Smooth muscle cell (in vitro differentiated cells): Measurements from ENCODE around the gene GAS2L1. TPM values are rescaled to one million over a fixed set of nuclear protein-coding genes. Genes with fewer than 3 reads are reported as not detected.

Experiments
- DNase-seq: peaks from one replicate; lab custom pipeline; 2025; ENCODE audit not compliant: unreplicated experiment; lab: John Stamatoyannopoulos, UW
- H2AFZ ChIP-seq: fragments of 200-600 bp; sonication (generic); 2 replicates; pipeline ENCODE4 v1.6.0; 2016; ENCODE audit warnings: antibody characterized with exemption, low read depth, mild to moderate bottlenecking
- H3F3A ChIP-seq: fragments of 200-600 bp; sonication (generic); 2 replicates; pipeline ENCODE4 v1.6.0; 2017; ENCODE audit warnings: antibody characterized with exemption, low read depth
- H3K27ac ChIP-seq: fragments of 200-600 bp; sonication (generic); 2 replicates; pipeline ENCODE4 v1.5.1; 2016; ENCODE audit warnings: low read depth, mild to moderate bottlenecking
- H3K27me3 ChIP-seq: fragments of 200-600 bp; sonication (generic); 2 replicates; pipeline ENCODE4 v1.6.1; 2016; ENCODE audit warnings: low read depth, mild to moderate bottlenecking
- H3K36me3 ChIP-seq: fragments of 200-600 bp; sonication (generic); 2 replicates; pipeline ENCODE4 v1.5.1; 2016; ENCODE audit warnings: low read depth
- H3K4me1 ChIP-seq: fragments of 200-600 bp; sonication (generic); 2 replicates; pipeline ENCODE4 v1.5.1; 2016; ENCODE audit warnings: low read depth
- H3K4me2 ChIP-seq: fragments of 200-600 bp; sonication (generic); 2 replicates; pipeline ENCODE4 v1.6.0; 2016; ENCODE audit warnings: mild to moderate bottlenecking
- H3K4me3 ChIP-seq: fragments of 200-600 bp; sonication (generic); 2 replicates; pipeline ENCODE4 v1.5.1; 2016; ENCODE audit warnings: mild to moderate bottlenecking
- H3K79me2 ChIP-seq: fragments of 200-600 bp; sonication (generic); 2 replicates; pipeline ENCODE4 v1.6.0; 2016; ENCODE audit warnings: low read depth, mild to moderate bottlenecking
- H3K9ac ChIP-seq: fragments of 200-600 bp; sonication (generic); 2 replicates; pipeline ENCODE4 v1.6.0; 2016; ENCODE audit warnings: low read depth
- H3K9me3 ChIP-seq: fragments of 200-600 bp; sonication (generic); replicated peaks from 2 replicates; pipeline ENCODE4 v1.5.1; 2016; ENCODE audit warnings: low read depth
- H4K20me1 ChIP-seq: fragments of 200-600 bp; sonication (generic); 2 replicates; pipeline ENCODE4 v1.6.0; 2016; ENCODE audit warnings: low read depth
- WGBS: methylation state at CpG from one replicate; pipeline ENCODE4 v1.1.7; 2016; ENCODE audit warnings: low lambda C conversion rate; 5-methylcytosine and 5-hydroxymethylcytosine counted together
- polyA plus RNA-seq: library from polyadenylated mRNA; unstranded; fragments of >200 nt; fragmentation: Nextera tagmentation; extraction: Ambion mirVana; gene quantifications from 2 replicates; pipeline ENCODE4 v1.2.1, GENCODE V29; 2016
- total RNA-seq: library from RNA; depleted of rRNA; stranded (reverse); fragments of >200 nt; gene quantifications from 2 replicates; pipeline ENCODE4 v1.2.3, GENCODE V29; 2014
- TF ChIP-seq, protein P1 (sequence below): fragments of 200-600 bp; sonication (generic); IDR thresholded peaks from 2 replicates; pipeline ENCODE4 v1.5.1; 2017; ENCODE audit warnings: borderline replicate concordance, mild to moderate bottlenecking, antibody characterized with exemption; ENCODE audit not compliant: insufficient read depth, poor library complexity, severe bottlenecking

The GAS2L1 gene
- total and polyA plus RNA-seq, 2 experiments from 2014 or later, result 7.8 to 31.7 TPM

DNA sequence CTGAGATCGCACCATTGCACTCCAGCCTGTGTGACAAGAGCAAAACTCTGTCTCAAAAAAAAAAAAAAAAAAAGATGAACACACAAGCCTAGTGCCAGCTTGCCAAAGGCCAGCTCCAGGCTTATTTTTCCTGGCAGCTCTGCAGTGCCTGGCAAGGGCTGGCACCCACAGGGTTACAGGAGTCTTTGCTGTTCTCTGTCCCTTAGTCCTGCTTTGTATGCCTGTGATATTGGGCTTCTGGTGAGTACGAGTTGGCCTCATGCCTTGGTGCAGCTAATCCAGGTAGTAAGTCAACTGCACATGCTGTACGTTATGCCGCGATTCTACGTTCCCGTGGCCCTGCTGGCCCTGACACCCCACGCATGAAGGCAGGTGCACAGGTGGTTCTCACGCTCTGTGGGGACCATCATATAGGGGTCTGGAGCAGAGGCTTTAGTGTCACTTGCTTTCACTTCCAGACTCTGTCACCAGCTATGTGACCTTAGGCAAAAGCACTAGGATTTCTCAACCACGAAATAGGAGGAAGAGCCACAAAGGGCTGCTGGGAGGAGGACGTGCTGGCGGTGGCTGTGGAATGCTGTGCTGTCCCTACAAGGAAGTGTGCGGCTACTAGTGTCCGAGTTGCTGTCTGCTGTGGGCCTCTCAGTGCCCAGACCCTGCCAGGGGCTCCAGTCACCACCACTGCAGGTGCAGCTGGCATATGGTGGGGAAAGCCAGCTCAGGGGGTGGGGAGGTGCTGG is 30.5 kb downstream of the GAS2L1 start:
- no peaks in the 10 kb centered on the region for H3K27me3 ChIP-seq
- WGBS, result 94% methylated on average over 14 of the region's 14 CpGs

GRCh38 chr22:29337631-29338284 is 31.3 kb downstream of the GAS2L1 start:
- H3K4me1 ChIP-seq, result no peaks in the 10 kb centered on the region
- H4K20me1 ChIP-seq, result no peaks in the 10 kb centered on the region
- no peaks in the 10 kb centered on the region for H3K36me3 ChIP-seq
- no peak overlapping the region for H3K27ac ChIP-seq
- H3K4me2 ChIP-seq, result no peak overlapping the region
- H3K79me2 ChIP-seq, result no peaks in the 10 kb centered on the region
- H2AFZ ChIP-seq, result no peak overlapping the region
- TF ChIP-seq, protein P1, sequence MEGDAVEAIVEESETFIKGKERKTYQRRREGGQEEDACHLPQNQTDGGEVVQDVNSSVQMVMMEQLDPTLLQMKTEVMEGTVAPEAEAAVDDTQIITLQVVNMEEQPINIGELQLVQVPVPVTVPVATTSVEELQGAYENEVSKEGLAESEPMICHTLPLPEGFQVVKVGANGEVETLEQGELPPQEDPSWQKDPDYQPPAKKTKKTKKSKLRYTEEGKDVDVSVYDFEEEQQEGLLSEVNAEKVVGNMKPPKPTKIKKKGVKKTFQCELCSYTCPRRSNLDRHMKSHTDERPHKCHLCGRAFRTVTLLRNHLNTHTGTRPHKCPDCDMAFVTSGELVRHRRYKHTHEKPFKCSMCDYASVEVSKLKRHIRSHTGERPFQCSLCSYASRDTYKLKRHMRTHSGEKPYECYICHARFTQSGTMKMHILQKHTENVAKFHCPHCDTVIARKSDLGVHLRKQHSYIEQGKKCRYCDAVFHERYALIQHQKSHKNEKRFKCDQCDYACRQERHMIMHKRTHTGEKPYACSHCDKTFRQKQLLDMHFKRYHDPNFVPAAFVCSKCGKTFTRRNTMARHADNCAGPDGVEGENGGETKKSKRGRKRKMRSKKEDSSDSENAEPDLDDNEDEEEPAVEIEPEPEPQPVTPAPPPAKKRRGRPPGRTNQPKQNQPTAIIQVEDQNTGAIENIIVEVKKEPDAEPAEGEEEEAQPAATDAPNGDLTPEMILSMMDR, result no peak
- DNase-seq, result no peak
- no peak overlapping the region for H3K4me3 ChIP-seq
- no peak overlapping the region for H3K9ac ChIP-seq
- no peaks in the 10 kb centered on the region for H3K27me3 ChIP-seq
- no peaks in the 10 kb centered on the region for H3K9me3 ChIP-seq
- H3F3A ChIP-seq, result no peaks in the 10 kb centered on the region
- 95% methylated on average over 12 of the region's 12 CpGs for WGBS

More for the DNA sequence above, 30.5 kb downstream of the GAS2L1 start:
- DNase-seq, result no peak
- no peaks in the 10 kb centered on the region for H4K20me1 ChIP-seq
- H3K4me1 ChIP-seq, result no peaks in the 10 kb centered on the region
- H3K4me3 ChIP-seq, result no peak overlapping the region
- H3K4me2 ChIP-seq, result no peak overlapping the region
- no peak overlapping the region for H3K27ac ChIP-seq
- H3K79me2 ChIP-seq, result no peaks in the 10 kb centered on the region
- no peaks in the 10 kb centered on the region for H3F3A ChIP-seq
- no peaks in the 10 kb centered on the region for H3K36me3 ChIP-seq
- H2AFZ ChIP-seq, result no peak overlapping the region
- TF ChIP-seq, protein P1, result no peak
- no peak overlapping the region for H3K9ac ChIP-seq
- no peaks in the 10 kb centered on the region for H3K9me3 ChIP-seq

- no peaks in the 10 kb centered on the region for H3K4me1 ChIP-seq
- no peak overlapping the region for H3K9ac ChIP-seq
- no peaks in the 10 kb centered on the region for H4K20me1 ChIP-seq
- no peaks in the 10 kb centered on the region for H3K79me2 ChIP-seq
- H3K9me3 ChIP-seq, result no peaks in the 10 kb centered on the region
- no peak overlapping the region for H2AFZ ChIP-seq
- no peak for DNase-seq
- H3K27ac ChIP-seq, result no peak overlapping the region
- H3K36me3 ChIP-seq, result no peaks in the 10 kb centered on the region
- TF ChIP-seq, protein P1, result no peak
- WGBS, result 95% methylated on average over 6 of the region's 6 CpGs
- no peaks in the 10 kb centered on the region for H3K27me3 ChIP-seq
- H3F3A ChIP-seq, result no peaks in the 10 kb centered on the region
- no peak overlapping the region for H3K4me2 ChIP-seq
- H3K4me3 ChIP-seq, result no peak overlapping the region
Observed at GRCh38 chr22:29338398-29338797, 31.9 kb downstream of the GAS2L1 start.
